Keratinocyte (primary cell): ENCODE measurements around the gene CCDC71L.

ENCODE experiments used
- CTCF ChIP-seq, 3 experiments: IDR thresholded peaks in 1 of 3; conservative IDR thresholded peaks in 1 of 3; optimal IDR thresholded peaks in 1 of 3; 2 replicates in 2 of 3; 3 replicates in 1 of 3; pipeline versions ENCODE3 to v1.5.1; 2011; ENCODE audit warnings: low read length in 3 of 3, mild to moderate bottlenecking in 3 of 3, moderate library complexity in 2 of 3, control low read depth in 1 of 3, inconsistent platforms in 1 of 3; ENCODE audit not compliant: insufficient read depth in 2 of 3; ENCODE audit errors: extremely low read depth in 1 of 3
- EZH2 ChIP-seq: IDR thresholded peaks from one replicate; pipeline ENCODE4 v1.6.1; 2012; ENCODE audit warnings: inconsistent platforms, mild to moderate bottlenecking, low read length, moderate library complexity

- no peak for TF ChIP-seq CTCF (optimal IDR thresholded peaks at IDR 0.05 in 1 of 3, IDR thresholded peaks at IDR 0.05 in 1 of 3, conservative IDR thresholded peaks at IDR 0.05 in 1 of 3; ENCODE audit: extremely low read depth in 1 of 3, insufficient read depth in 2 of 3, low read length in 3 of 3)
- TF ChIP-seq EZH2, result no peak
Measured at GRCh38 chr7:106683941-106684340, 23.0 kb upstream of the CCDC71L start.
